SK-N-SH (cell line): ENCODE results near the gene ARHGAP10.

ENCODE experiments used
- CTCF ChIP-seq: fragments of 200-600 bp; sonication (generic); IDR thresholded peaks from 2 replicates; pipeline ENCODE4 v1.6.1; 2017; ENCODE audit warnings: antibody characterized with exemption, mild to moderate bottlenecking, moderate library complexity
- EZH2phosphoT487 ChIP-seq: fragments of 200-600 bp; sonication (generic); IDR thresholded peaks from 2 replicates; pipeline ENCODE4 v1.6.1; 2017; ENCODE audit warnings: low read depth, mixed run types, mild to moderate bottlenecking, antibody characterized with exemption, moderate library complexity, borderline replicate concordance
- GABPA ChIP-seq: IDR thresholded peaks from 2 replicates; pipeline ENCODE4 v1.4.0; 2012; ENCODE audit warnings: low read depth, mild to moderate bottlenecking
- JUND ChIP-seq: IDR thresholded peaks from 2 replicates; pipeline ENCODE4 v1.4.0; 2012
- NRF1 ChIP-seq: IDR thresholded peaks from 2 replicates; pipeline ENCODE4 v1.6.1; 2012; ENCODE audit warnings: low read depth, mild to moderate bottlenecking, low read length
- POLR2AphosphoS5 ChIP-seq: IDR thresholded peaks from 2 replicates; pipeline ENCODE4 v1.6.1; 2012; ENCODE audit warnings: low read depth, low read length
- USF2 ChIP-seq: fragments of 150-350 bp; IDR thresholded peaks from 2 replicates; pipeline ENCODE4 v1.6.1; 2017; ENCODE audit warnings: antibody characterized with exemption, low read length, low read depth, borderline replicate concordance
- YY1 ChIP-seq: IDR thresholded peaks from 2 replicates; pipeline ENCODE4 v1.4.0; 2012; ENCODE audit warnings: low read depth, mild to moderate bottlenecking

- TF ChIP-seq CTCF (no peak), JUND (no peak), YY1 (no peak), POLR2AphosphoS5 (no peak), GABPA (no peak), NRF1 (no peak), USF2 (no peak), EZH2phosphoT487 (no peak)
Measured at GRCh38 chr4:147709999-147710398, 21.9 kb upstream of the ARHGAP10 start.
